Thyroid gland (tissue), 4 donors: ENCODE results near the gene ERC1.

ENCODE experiments used
- CTCF ChIP-seq, 6 experiments: fragments of 200-600 bp in 3 of 6; fragments of 450-650 bp in 3 of 6; sonication (generic) in 3 of 6; IDR thresholded peaks; one replicate each; pipeline ENCODE4 v1.5.1; 2016 to 2019; ENCODE audit warnings: antibody characterized with exemption in 6 of 6, mild to moderate bottlenecking in 2 of 6, inconsistent platforms in 1 of 6, moderate library complexity in 1 of 6
- POLR2A ChIP-seq, 2 donors: fragments of 450-650 bp; IDR thresholded peaks; one replicate each; pipeline ENCODE4 v1.6.1; 2017; ENCODE audit warnings: antibody characterized with exemption in 2 of 2, mild to moderate bottlenecking in 2 of 2, moderate library complexity in 1 of 2

- no peak for TF ChIP-seq CTCF (IDR thresholded peaks at IDR 0.05)
- TF ChIP-seq POLR2A (IDR thresholded peaks at IDR 0.05), result no peak
Measured at GRCh38 chr12:1189163-1189562, 198.1 kb downstream of the ERC1 start.
